Endothelial cell of umbilical vein (primary cell): ENCODE data around the gene PHACTR1. TPM values are rescaled to one million over a fixed set of nuclear protein-coding genes. Genes with fewer than 3 reads are reported as not detected.

Source experiments
- BruUV-seq: library from RNA; stranded (reverse); fragments of 400-500 nt; replicated peaks from 2 replicates; lab custom pipeline; 2021; lab: Mats Ljungman, UMichigan
- CTCF ChIA-PET: fragments of 300-600, 350-600 bp; sonication (Branson Sonifier 250); formaldehyde crosslinking; loops from one replicate; lab custom pipeline; 2021; ENCODE audit warnings: antibody characterized with exemption, inconsistent platforms; lab: Charles Lee
- POLR2A ChIA-PET: fragments of 300-600, 350-600 bp; sonication (Branson Sonifier 250); formaldehyde crosslinking; loops from one replicate; lab custom pipeline; 2021; ENCODE audit warnings: antibody characterized with exemption, inconsistent platforms; lab: Charles Lee
- DNase-seq: peaks from one replicate; pipeline ENCODE4 v3.0.0-alpha.2; 2011; ENCODE audit warnings: low read depth, low spot score
- FAIRE-seq: peaks from 2 replicates; lab custom pipeline; 2011; peaks lifted over from hg19 to GRCh38; lab: Jason Lieb, UNC
- H2AFZ ChIP-seq: 2 replicates; pipeline ENCODE4 v1.6.0; 2012; ENCODE audit warnings: low read depth, low read length, control low read depth, inconsistent platforms
- H3K27ac ChIP-seq: 2 replicates; pipeline ENCODE4 v1.5.1; 2011; ENCODE audit warnings: low read depth, mild to moderate bottlenecking, control low read depth, low read length, moderate library complexity; ENCODE audit not compliant: insufficient read depth
- H3K27me3 ChIP-seq, 2 experiments: 2 replicates each; pipeline versions ENCODE4 v1.6.0 to v1.6.1; 2011; ENCODE audit warnings: low read length in 2 of 2, mixed read lengths in 1 of 2; ENCODE audit not compliant: control insufficient read depth in 2 of 2, insufficient read depth in 2 of 2
- H3K36me3 ChIP-seq, 2 experiments: 2 replicates in 1 of 2; 3 replicates in 1 of 2; pipeline ENCODE4 v1.5.1; 2011; ENCODE audit warnings: low read length in 2 of 2, mild to moderate bottlenecking in 1 of 2, moderate library complexity in 1 of 2; ENCODE audit not compliant: control insufficient read depth in 2 of 2, insufficient read depth in 2 of 2; ENCODE audit errors: extremely low read depth in 1 of 2
- H3K4me1 ChIP-seq: 3 replicates; pipeline ENCODE4 v1.5.1; 2011; ENCODE audit warnings: mild to moderate bottlenecking, low read length; ENCODE audit not compliant: control insufficient read depth, insufficient read depth; ENCODE audit errors: extremely low read depth
- H3K4me2 ChIP-seq: 2 replicates; pipeline ENCODE4 v1.6.1; 2011; ENCODE audit warnings: low read length, control low read depth, mixed read lengths; ENCODE audit not compliant: insufficient read depth
- H3K4me3 ChIP-seq, 3 experiments: fragments of 200-600 bp in 1 of 3; sonication (generic), shearing (Covaris generic) in 1 of 3; replicated peaks in 1 of 3; 2 replicates each; pipeline ENCODE4 v1.5.1; 2011 to 2016; ENCODE audit warnings: control low read depth in 3 of 3, low read length in 3 of 3, mild to moderate bottlenecking in 2 of 3, inconsistent platforms in 1 of 3, low read depth in 1 of 3, moderate library complexity in 1 of 3; ENCODE audit not compliant: insufficient read depth in 1 of 3
- H3K79me2 ChIP-seq: 2 replicates; pipeline ENCODE4 v1.6.0; 2012; ENCODE audit warnings: low read length, inconsistent platforms; ENCODE audit not compliant: control insufficient read depth, insufficient read depth
- H3K9ac ChIP-seq: replicated peaks from 2 replicates; pipeline ENCODE3; 2011; ENCODE audit warnings: low read length, control low read depth; ENCODE audit not compliant: insufficient read depth; ENCODE audit errors: extremely low read depth
- H3K9me1 ChIP-seq: replicated peaks from 3 replicates; pipeline ENCODE4 v1.6.0; 2011; ENCODE audit warnings: mild to moderate bottlenecking, low read length; ENCODE audit not compliant: control insufficient read depth, insufficient read depth; ENCODE audit errors: extremely low read depth
- H3K9me3 ChIP-seq: replicated peaks from 2 replicates; pipeline ENCODE4 v1.5.1; 2012; ENCODE audit warnings: low read length, inconsistent platforms; ENCODE audit not compliant: control insufficient read depth, insufficient read depth
- H4K20me1 ChIP-seq: replicated peaks from 2 replicates; pipeline ENCODE3; 2011; ENCODE audit warnings: mild to moderate bottlenecking, low read length; ENCODE audit not compliant: control insufficient read depth, insufficient read depth; ENCODE audit errors: extremely low read depth
- CTCF ChIP-seq, 2 donors: IDR thresholded peaks; 1 replicate in 1 of 2; 2 replicates in 1 of 2; pipeline ENCODE4 v1.5.1; 2011; ENCODE audit warnings: low read length in 2 of 2, mild to moderate bottlenecking in 2 of 2, moderate library complexity in 2 of 2, control low read depth in 1 of 2, inconsistent platforms in 1 of 2, low read depth in 1 of 2; ENCODE audit not compliant: insufficient read depth in 1 of 2; ENCODE audit errors: extremely low read depth in 1 of 2
- EZH2 ChIP-seq: IDR thresholded peaks from 2 replicates; pipeline ENCODE4 v1.6.1; 2012; ENCODE audit warnings: borderline replicate concordance, low read depth, mild to moderate bottlenecking, moderate library complexity, low read length, inconsistent platforms; ENCODE audit not compliant: severe bottlenecking
- FOS ChIP-seq: IDR thresholded peaks from 2 replicates; pipeline ENCODE4 v1.6.1; 2011; ENCODE audit warnings: mild to moderate bottlenecking, low read length, moderate library complexity, borderline replicate concordance; ENCODE audit not compliant: insufficient read depth
- GATA2 ChIP-seq: IDR thresholded peaks from 2 replicates; pipeline ENCODE4 v1.7.0; 2011; ENCODE audit warnings: low read depth, mild to moderate bottlenecking, moderate library complexity, mixed read lengths, low read length; ENCODE audit not compliant: insufficient read length, insufficient read depth
- JUN ChIP-seq: IDR thresholded peaks from 2 replicates; pipeline ENCODE4 v1.6.1; 2011; ENCODE audit warnings: borderline replicate concordance, low read depth; ENCODE audit not compliant: insufficient read length, insufficient read depth
- MAX ChIP-seq: IDR thresholded peaks from 2 replicates; pipeline ENCODE4 v1.6.1; 2011; ENCODE audit not compliant: insufficient read depth, insufficient read length
- MYC ChIP-seq: IDR thresholded peaks from one replicate; pipeline ENCODE4 v1.6.1; 2011; ENCODE audit warnings: mild to moderate bottlenecking, low read depth, low read length
- POLR2A ChIP-seq: IDR thresholded peaks from 2 replicates; pipeline ENCODE4 v1.6.1; 2012; ENCODE audit warnings: low read depth, mild to moderate bottlenecking, control low read depth, low read length
- POLR2AphosphoS5 ChIP-seq: IDR thresholded peaks from 2 replicates; pipeline ENCODE4 v1.6.1; 2012; ENCODE audit warnings: low read depth, mild to moderate bottlenecking, control low read depth, low read length, moderate library complexity; ENCODE audit not compliant: insufficient read depth
- dilution Hi-C: fragments of 300-500 bp; cut with MboI; formaldehyde crosslinking; loops from one replicate; pipeline ENCODE4 v1.15.0; 2019; ENCODE audit warnings: low sequenced_read_pairs; ENCODE audit not compliant: extremely low pct_ligation_motif_present
- intact Hi-C: fragments of 100-400 bp; cut with micrococcal nuclease; formaldehyde crosslinking; loops from one replicate; pipeline ENCODE4 v1.10.0; 2022
- polyA plus RNA-seq, 4 experiments: library from polyadenylated mRNA; depleted of rRNA in 3 of 4; stranded (reverse) in 3 of 4; unstranded in 1 of 4; fragments of >200 nt; gene quantifications; 2 replicates each; pipeline versions ENCODE4 v1.2.1 to v1.2.3, GENCODE V29; 2011 to 2012; ENCODE audit warnings: missing spikeins in 1 of 4
- total RNA-seq: library from RNA; stranded (reverse); gene quantifications from 2 replicates; pipeline ENCODE4 v1.2.3, GENCODE V29; 2021

PHACTR1 gene
- total and polyA plus RNA-seq, 2 donors (not counting 3 experiments of a cell fraction or from before 2014, with no cell fraction given), result 2.4 to 23.2 TPM

- Histone ChIP-seq H2AFZ (no peak overlapping the region), H3K9me1 (no peaks in the 10 kb centered on the region), H3K4me2 (no peak overlapping the region), H3K79me2 (no peaks in the 10 kb centered on the region), H3K4me3 (no peak overlapping the region), H3K27ac (no peak overlapping the region), H3K27me3 (no peaks in the 10 kb centered on the region), H3K9me3 (no peaks in the 10 kb centered on the region), H4K20me1 (no peaks in the 10 kb centered on the region), H3K9ac (no peak overlapping the region), H3K4me1 (no peaks in the 10 kb centered on the region), H3K36me3 (no peaks in the 10 kb centered on the region)
- dilution Hi-C loops, result no loop called here
- DNase-seq, result no peak
- no peak for FAIRE-seq
- ChIA-PET CTCF (interaction anchor here (1.0 to 1.5 kb wide), 2 partner anchors 13 to 95 kb away, joined by 3 to 4 read pairs; no protein-coding TSS in a partner anchor), POLR2A (no interaction called here)
- BruUV-seq, result no TSS peak
- TF ChIP-seq MAX (no peak), POLR2A (no peak), POLR2AphosphoS5 (no peak), CTCF (IDR thresholded peaks at IDR 0.05; ENCODE audit: extremely low read depth in 1 of 2, insufficient read depth in 1 of 2, low read depth in 1 of 2, low read length in 2 of 2) (no peak), GATA2 (no peak), EZH2 (no peak), FOS (no peak), JUN (no peak), MYC (no peak)
- intact Hi-C loops, result no loop called here
Measured at GRCh38 chr6:13235339-13235738, 518.8 kb downstream of the PHACTR1 start.
